Epidermal melanocyte (primary cell): ENCODE results near the gene DDO.
"Not testable (repeated sequence)": the region's sequence is repeated elsewhere in the genome, so short reads cannot be mapped to it uniquely, and the experiment has no call there.

ENCODE experiments used
- DNase-seq: peaks from one replicate; pipeline ENCODE4 v3.0.0; 2011; ENCODE audit warnings: low spot score; ENCODE audit not compliant: insufficient read length

The DDO gene

GRCh38 chr6:110369066-110369465 lies 46.3 kb downstream of the DDO start:
- DNase-seq, result no peak

- no peak for DNase-seq
These were observed 47.1 kb downstream of the DDO start for GRCh38 chr6:110368284-110368683.

GRCh38 chr6:110367825-110368224 lies 47.5 kb downstream of the DDO start:
- DNase-seq, result no peak

GRCh38 chr6:110366975-110367374 lies 48.4 kb downstream of the DDO start:
- DNase-seq, result no peak

DNA sequence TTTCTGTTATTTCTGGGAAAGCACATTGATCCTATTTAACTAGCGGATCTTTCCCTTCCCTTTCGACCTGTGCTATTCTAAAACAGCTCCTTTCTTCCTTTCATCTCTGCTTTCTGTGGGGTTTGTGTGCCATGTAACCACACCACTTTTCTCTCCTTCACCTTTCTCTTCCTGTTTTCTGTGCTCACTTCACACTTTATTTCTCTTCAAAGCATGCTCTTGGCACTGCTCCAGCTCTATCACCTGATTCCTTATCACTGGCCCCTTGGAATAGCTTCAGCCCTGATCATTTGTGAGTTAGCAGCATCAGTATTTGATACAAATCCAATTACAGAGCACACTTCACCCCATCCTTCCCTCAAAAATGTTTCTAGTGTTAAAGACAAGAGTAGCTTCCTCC lies 49.1 kb downstream of the DDO start:
- DNase-seq, result no peak

GRCh38 chr6:110364364-110365105 lies 50.8 kb downstream of the DDO start:
- DNase-seq, result no peak

- DNase-seq, result no peak
These were observed 51.6 kb downstream of the DDO start for GRCh38 chr6:110363748-110364147.

DNA sequence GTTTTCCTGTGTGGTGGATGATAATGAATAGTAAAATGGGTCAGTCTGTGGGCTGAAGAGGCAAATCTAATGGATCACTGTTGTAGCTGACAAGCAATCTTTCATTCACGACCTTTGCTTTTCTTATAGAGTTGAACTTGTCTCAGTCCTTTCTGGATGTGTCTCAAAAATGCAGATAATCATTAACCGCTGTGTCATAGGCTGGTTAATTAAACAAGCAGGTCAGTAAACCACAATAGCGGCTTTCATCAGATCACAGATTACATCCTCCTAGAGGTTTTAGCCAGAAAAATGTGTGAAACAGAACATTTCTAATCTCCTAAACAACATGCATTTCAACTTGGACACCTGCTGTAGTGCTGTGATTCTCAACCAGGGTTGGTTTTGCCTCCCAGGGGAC lies 54.7 kb downstream of the DDO start:
- DNase-seq, result no peak

DNA sequence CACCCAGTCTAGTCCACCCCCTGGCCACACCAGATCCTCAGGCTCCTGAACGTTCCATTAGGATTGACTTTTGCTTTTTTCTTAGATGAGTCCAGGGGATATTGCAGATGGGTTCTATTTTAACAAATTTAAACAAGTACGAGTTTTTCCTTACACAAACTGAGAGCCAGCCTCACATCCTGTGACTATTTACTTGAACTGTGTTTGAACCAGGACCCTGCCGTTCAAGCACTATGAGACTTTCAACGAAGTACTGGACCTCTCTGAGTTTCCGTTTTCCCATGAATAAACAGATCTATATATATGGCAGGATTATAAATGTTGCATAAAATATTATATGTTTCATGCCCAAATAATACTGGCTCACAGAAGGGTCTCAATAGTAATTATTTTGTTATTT lies 55.8 kb downstream of the DDO start:
- no peak for DNase-seq

DNA sequence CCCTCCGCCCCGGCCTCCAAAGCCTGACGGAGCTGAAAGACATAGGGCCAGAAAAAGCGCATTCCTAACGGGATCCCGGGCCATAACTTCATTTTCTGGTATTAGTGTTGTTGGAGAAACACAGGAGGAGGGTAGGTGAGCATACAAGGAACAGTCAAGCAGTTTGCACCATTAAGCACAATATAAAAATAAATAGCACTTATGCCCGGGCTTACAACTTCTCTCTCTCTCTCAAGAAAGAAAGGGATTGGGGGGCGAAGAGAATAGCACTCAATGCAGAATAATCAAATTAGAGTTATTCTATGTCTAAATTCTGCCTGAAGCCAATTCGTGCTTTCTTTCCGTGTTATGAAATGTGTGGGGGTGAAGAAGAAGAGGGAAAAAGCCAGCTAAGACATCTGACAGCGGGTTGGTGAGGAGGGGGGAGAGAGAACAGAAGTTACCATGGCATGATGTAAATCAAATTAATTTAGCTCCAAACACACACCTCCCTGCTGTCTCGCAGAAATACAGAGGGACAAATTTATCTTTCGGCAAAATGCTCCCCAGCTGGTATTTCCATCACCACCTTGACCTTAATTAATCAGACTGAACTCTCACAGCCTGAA lies 56.7 kb downstream of the DDO start:
- DNase-seq, result no peak

DNA sequence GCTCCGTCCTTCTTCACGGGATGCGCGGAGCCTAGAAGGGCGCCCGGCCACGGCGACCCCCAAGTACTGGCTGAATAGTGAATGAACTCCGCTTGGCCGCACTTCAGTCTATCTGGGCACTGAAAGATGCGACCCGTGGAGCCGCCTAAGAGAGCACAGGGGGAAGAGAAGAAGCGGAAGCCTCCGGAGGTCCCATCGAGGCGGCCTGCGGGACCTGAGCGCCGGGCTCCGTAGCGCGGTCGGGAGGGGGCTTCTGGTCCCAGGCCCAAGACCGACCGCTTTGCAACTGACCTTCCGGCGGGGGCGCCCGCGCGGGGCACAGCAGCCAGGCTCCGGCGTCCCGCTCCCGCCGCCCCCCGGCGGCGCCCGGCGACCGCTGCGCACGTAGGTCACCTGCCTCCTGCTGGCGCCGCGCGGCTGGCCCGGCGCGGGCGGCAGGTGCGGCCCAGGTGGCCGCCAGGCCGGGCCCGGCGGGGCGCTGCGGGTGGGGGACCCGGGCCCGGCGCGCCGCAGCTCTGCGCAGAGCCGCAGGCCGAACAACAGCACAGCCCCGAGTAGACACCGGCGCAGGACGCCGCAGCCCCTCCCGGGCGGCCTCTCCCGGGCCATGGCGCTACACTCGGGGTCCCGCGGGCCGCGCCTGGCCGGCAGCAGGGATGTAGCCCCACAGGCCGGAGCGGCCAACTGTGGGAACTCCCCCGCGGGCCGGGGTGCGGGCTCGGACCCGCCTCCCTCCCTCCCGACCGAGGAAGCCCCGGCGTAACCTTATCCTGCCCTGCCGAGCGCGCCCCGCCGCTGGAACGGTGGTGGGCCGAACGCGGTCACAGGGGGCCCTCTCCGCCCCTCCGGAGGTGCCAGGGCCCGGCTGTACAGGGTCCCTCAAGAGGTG lies 57.5 kb downstream of the DDO start, which contains the start of gene METTL24:
Gene METTL24 (minus strand): TSS at position 686 of the 889 bp plus-strand sequence. CDS start 77 bp downstream, at position 609.
- no peak for DNase-seq

GRCh38 chr6:110357298-110357663 lies 58.1 kb downstream of the DDO start:
- no peak for DNase-seq

GRCh38 chr6:110356778-110357177 lies 58.6 kb downstream of the DDO start:
- no peak for DNase-seq

DNA sequence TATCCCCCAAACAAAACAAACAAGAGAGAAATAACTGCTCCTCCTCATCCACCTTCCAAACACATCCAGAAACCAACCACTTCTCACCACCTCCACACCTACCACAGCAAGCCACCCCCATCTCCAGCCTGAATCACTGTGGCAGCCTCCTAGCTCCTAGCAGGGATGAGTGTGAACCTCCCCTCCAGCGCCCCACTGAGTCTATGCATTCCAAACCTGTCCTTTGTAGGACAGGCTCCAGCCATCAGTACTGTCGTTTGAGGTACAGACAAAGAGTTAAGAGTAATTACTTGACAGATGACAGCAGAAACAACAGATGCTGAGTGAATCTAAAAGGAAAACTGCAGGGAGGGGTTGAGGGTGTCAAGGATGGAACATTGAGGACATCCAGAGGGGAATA lies 59.6 kb downstream of the DDO start:
- no peak for DNase-seq

DNA sequence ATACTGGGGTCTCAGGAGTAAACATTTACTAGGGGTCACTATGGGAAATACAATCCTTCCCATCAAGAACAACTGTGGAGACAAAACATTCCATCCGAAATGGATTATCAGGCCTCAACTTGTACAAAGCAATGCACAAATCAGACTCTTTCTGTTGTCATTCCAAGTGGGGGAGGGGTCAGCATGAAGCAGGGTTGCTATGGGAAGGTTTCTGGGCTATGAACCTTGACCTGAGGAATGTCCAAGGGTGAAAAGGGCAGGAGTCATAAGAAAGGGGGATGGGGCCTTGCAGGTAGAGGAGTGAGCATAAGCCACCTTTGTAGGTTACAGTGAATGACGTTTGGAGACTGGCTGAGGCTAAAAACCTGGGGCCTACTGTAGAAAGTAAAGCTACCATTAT lies 60.4 kb downstream of the DDO start:
- DNase-seq, result no peak

DNA sequence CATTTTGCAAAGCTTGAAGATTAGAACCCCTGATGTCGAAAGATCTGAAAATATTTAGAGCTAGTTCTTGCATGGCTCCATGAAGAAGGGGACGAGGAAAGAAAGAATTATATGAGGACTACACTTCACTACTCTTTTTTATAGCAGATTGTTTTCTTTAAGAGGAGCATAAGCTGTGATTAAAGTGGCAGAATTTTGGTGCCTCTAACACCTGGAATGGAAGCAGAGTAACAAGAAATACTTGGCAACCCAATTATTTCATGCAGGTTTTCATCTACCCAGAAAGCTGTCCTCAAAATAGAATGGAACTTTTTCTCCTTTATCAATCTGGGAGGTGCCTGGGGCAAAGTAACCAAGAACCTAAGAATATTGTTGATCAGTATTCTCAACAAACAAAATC lies 61.2 kb downstream of the DDO start:
- DNase-seq, result no peak

DNA sequence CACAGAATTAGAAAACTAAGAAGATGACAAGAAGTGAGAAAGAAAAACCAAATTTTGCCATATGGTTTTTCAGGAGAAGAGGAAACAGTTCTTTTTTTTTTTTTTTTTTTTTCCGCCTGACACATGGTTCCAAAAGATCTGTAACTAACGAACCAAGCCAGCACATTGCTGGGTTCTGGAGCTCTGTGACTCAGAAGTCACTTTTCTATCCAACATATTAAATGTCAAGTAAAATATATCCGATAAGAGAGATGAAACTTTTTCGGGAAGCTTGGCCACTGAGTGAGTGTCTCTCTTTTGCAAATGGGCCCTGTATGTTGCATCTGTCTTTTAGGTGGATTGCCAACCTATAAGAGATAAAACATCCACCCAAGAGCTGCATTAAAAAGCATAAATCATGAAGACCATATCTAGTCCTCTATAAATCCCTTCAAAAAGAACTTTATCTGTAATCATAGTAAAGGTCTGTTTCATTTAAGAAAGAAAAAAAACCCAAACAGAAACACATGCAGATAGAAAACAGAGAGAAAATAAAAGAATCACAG lies 61.8 kb downstream of the DDO start:
- no peak for DNase-seq

GRCh38 chr6:110352563-110353262 lies 62.7 kb downstream of the DDO start:
- DNase-seq, result no peak

DNA sequence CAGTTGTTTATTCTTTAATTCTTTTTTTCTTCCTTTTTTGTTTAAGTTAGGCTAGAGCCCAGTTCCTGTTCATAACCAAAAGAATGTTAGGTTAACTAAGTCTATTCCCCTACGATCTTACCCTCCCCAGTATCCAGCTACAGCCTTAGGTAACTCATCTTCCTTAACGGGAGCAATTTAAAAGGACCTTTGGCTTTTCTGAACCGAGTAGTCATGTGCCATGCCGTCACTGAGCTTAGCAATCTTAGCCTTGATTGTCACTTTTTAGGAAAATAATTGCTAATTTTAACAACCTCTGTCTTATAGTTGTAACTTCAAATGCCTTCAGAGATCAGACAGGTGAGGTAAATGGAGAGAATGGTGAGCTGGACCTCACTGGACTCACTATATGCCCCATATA lies 63.4 kb downstream of the DDO start:
- no peak for DNase-seq

GRCh38 chr6:110351546-110351945 lies 63.8 kb downstream of the DDO start:
- DNase-seq, result no peak

DNA sequence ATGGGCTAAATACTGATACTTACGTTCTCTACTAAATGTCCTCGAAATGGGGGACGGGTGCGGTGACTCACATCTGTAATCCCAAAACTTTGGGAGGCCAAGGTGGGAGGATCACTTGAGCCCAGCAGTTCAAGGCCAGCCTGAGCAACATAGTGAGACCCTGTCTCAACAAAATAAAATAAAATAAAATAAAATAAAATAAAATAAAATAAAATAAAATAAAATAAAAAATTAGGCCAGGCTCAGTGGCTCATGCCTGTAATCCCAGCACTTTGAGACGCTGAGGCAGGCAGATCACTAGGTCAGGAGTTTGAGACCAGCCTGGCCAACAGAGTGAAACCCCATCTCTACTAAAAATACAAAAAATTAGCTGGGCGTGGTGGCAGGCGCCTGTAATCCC lies 64.8 kb downstream of the DDO start:
- DNase-seq, result not testable (repeated sequence)
